ENCODE data around the gene CNP.
A peak's percentile ranks its signal among the peaks of the same experiment; 100 is the strongest.
"Not testable (repeated sequence)": the region's sequence is repeated elsewhere in the genome, so short reads cannot be mapped to it uniquely, and the experiment has no call there.

Gene CNP

GRCh38 chr17:41930009-41930832 is 36.4 kb upstream of the CNP start, which contains the start of gene ODAD4:
ODAD4 (plus strand) TSS chr17:41930617; CDS start chr17:41930724, 107 bp downstream.
- no peaks in the 10 kb centered on the region for H3K36me3 ChIP-seq (ENCODE audit: control insufficient read depth, low read depth, low read length)
- H3K27ac ChIP-seq (ENCODE audit: low read length), result peak within 1 kb of the TSS; percentile 60
- H3K9ac ChIP-seq (ENCODE audit: low read length), result peak within 1 kb of the TSS; percentile 76
- peak within 1 kb of the TSS; percentile 65 for H3K4me3 ChIP-seq (ENCODE audit: low read length)
- peaks cover 6% of the 10 kb centered on the region for H3K4me1 ChIP-seq (ENCODE audit: control insufficient read depth, low read depth, low read length)
- no peaks in the 10 kb centered on the region for H3K9me3 ChIP-seq (ENCODE audit: control insufficient read depth, low read depth, low read length)
- H3K27me3 ChIP-seq (ENCODE audit: control insufficient read depth, insufficient read depth, low read length), result no peaks in the 10 kb centered on the region

- Histone ChIP-seq H3K4me3 (ENCODE audit: low read length) (peak overlapping the region; percentile 65), H3K27ac (ENCODE audit: low read length) (peak overlapping the region; percentile 60)
- not testable (repeated sequence) for H3K36me3 ChIP-seq (ENCODE audit: control insufficient read depth, low read depth, low read length)
Measured at GRCh38 chr17:41930833-41931156, 35.8 kb upstream of the CNP start.

GRCh38 chr17:41931715-41932114 is 34.9 kb upstream of the CNP start:
- H3K36me3 ChIP-seq (ENCODE audit: control insufficient read depth, low read depth, low read length); H3K27ac ChIP-seq (ENCODE audit: low read length); H3K27me3 ChIP-seq (ENCODE audit: control insufficient read depth, insufficient read depth, low read length); H3K9me3 ChIP-seq (ENCODE audit: control insufficient read depth, low read depth, low read length); H3K4me1 ChIP-seq (ENCODE audit: control insufficient read depth, low read depth, low read length); H3K9ac ChIP-seq (ENCODE audit: low read length); H3K4me3 ChIP-seq (ENCODE audit: low read length): not testable (repeated sequence)

More at GRCh38 chr17:41930833-41931156, 35.8 kb upstream of the CNP start:
- peak overlapping the region; percentile 76 for H3K9ac ChIP-seq (ENCODE audit: low read length)
- not testable (repeated sequence) for H3K4me1 ChIP-seq (ENCODE audit: control insufficient read depth, low read depth, low read length); H3K9me3 ChIP-seq (ENCODE audit: control insufficient read depth, low read depth, low read length); H3K27me3 ChIP-seq (ENCODE audit: control insufficient read depth, insufficient read depth, low read length)

GRCh38 chr17:41932816-41933389 is 33.7 kb upstream of the CNP start:
- no peak overlapping the region for H3K9ac ChIP-seq (ENCODE audit: low read length)
- H3K4me3 ChIP-seq (ENCODE audit: low read length), result no peak overlapping the region
- no peaks in the 10 kb centered on the region for H3K9me3 ChIP-seq (ENCODE audit: control insufficient read depth, low read depth, low read length)
- no peak overlapping the region for H3K27ac ChIP-seq (ENCODE audit: low read length)
- H3K27me3 ChIP-seq (ENCODE audit: control insufficient read depth, insufficient read depth, low read length), result no peaks in the 10 kb centered on the region
- H3K4me1 ChIP-seq (ENCODE audit: control insufficient read depth, low read depth, low read length), result peaks cover 6% of the 10 kb centered on the region
- H3K36me3 ChIP-seq (ENCODE audit: control insufficient read depth, low read depth, low read length), result no peaks in the 10 kb centered on the region

- Histone ChIP-seq H3K4me3 (ENCODE audit: low read length) (no peak overlapping the region), H3K27ac (ENCODE audit: low read length) (no peak overlapping the region), H3K4me1 (ENCODE audit: control insufficient read depth, low read depth, low read length) (peaks cover 3% of the 10 kb centered on the region), H3K9ac (ENCODE audit: low read length) (no peak overlapping the region), H3K36me3 (ENCODE audit: control insufficient read depth, low read depth, low read length) (peaks cover 3% of the 10 kb centered on the region), H3K9me3 (ENCODE audit: control insufficient read depth, low read depth, low read length) (no peaks in the 10 kb centered on the region), H3K27me3 (ENCODE audit: control insufficient read depth, insufficient read depth, low read length) (no peaks in the 10 kb centered on the region)
Measured at GRCh38 chr17:41935641-41936040, 31.0 kb upstream of the CNP start.

- Histone ChIP-seq H3K27me3 (ENCODE audit: control insufficient read depth, insufficient read depth, low read length) (no peaks in the 10 kb centered on the region), H3K27ac (ENCODE audit: low read length) (no peak overlapping the region), H3K36me3 (ENCODE audit: control insufficient read depth, low read depth, low read length) (peaks cover 3% of the 10 kb centered on the region), H3K9me3 (ENCODE audit: control insufficient read depth, low read depth, low read length) (no peaks in the 10 kb centered on the region), H3K9ac (ENCODE audit: low read length) (no peak overlapping the region), H3K4me3 (ENCODE audit: low read length) (no peak overlapping the region), H3K4me1 (ENCODE audit: control insufficient read depth, low read depth, low read length) (no peaks in the 10 kb centered on the region)
Measured at GRCh38 chr17:41937970-41938954, 28.3 kb upstream of the CNP start.

- Histone ChIP-seq H3K9ac (ENCODE audit: low read length) (no peak overlapping the region), H3K27me3 (ENCODE audit: control insufficient read depth, insufficient read depth, low read length) (no peaks in the 10 kb centered on the region), H3K4me1 (ENCODE audit: control insufficient read depth, low read depth, low read length) (no peaks in the 10 kb centered on the region), H3K4me3 (ENCODE audit: low read length) (no peak overlapping the region), H3K36me3 (ENCODE audit: control insufficient read depth, low read depth, low read length) (peaks cover 3% of the 10 kb centered on the region), H3K9me3 (ENCODE audit: control insufficient read depth, low read depth, low read length) (no peaks in the 10 kb centered on the region), H3K27ac (ENCODE audit: low read length) (no peak overlapping the region)
Measured at GRCh38 chr17:41939044-41939692, 27.4 kb upstream of the CNP start.

- no peak overlapping the region for H3K4me3 ChIP-seq (ENCODE audit: low read length)
Measured at GRCh38 chr17:41939693-41940090, 26.9 kb upstream of the CNP start.

GRCh38 chr17:41941168-41941567 is 25.4 kb upstream of the CNP start:
- no peaks in the 10 kb centered on the region for H3K4me1 ChIP-seq (ENCODE audit: control insufficient read depth, low read depth, low read length)
- H3K4me3 ChIP-seq (ENCODE audit: low read length), result no peak overlapping the region
- H3K36me3 ChIP-seq (ENCODE audit: control insufficient read depth, low read depth, low read length), result peaks cover 3% of the 10 kb centered on the region
- H3K9ac ChIP-seq (ENCODE audit: low read length), result no peak overlapping the region
- H3K27me3 ChIP-seq (ENCODE audit: control insufficient read depth, insufficient read depth, low read length), result no peaks in the 10 kb centered on the region
- H3K27ac ChIP-seq (ENCODE audit: low read length), result no peak overlapping the region
- H3K9me3 ChIP-seq (ENCODE audit: control insufficient read depth, low read depth, low read length), result no peaks in the 10 kb centered on the region

More at GRCh38 chr17:41939693-41940090, 26.9 kb upstream of the CNP start:
- peaks cover 3% of the 10 kb centered on the region for H3K36me3 ChIP-seq (ENCODE audit: control insufficient read depth, low read depth, low read length)
- no peaks in the 10 kb centered on the region for H3K9me3 ChIP-seq (ENCODE audit: control insufficient read depth, low read depth, low read length)
- H3K4me1 ChIP-seq (ENCODE audit: control insufficient read depth, low read depth, low read length), result no peaks in the 10 kb centered on the region
- no peaks in the 10 kb centered on the region for H3K27me3 ChIP-seq (ENCODE audit: control insufficient read depth, insufficient read depth, low read length)
- no peak overlapping the region for H3K27ac ChIP-seq (ENCODE audit: low read length)
- no peak overlapping the region for H3K9ac ChIP-seq (ENCODE audit: low read length)

- Histone ChIP-seq H3K9me3 (ENCODE audit: control insufficient read depth, low read depth, low read length) (no peaks in the 10 kb centered on the region), H3K27me3 (ENCODE audit: control insufficient read depth, insufficient read depth, low read length) (no peaks in the 10 kb centered on the region), H3K4me3 (ENCODE audit: low read length) (no peak overlapping the region), H3K27ac (ENCODE audit: low read length) (no peak overlapping the region), H3K9ac (ENCODE audit: low read length) (no peak overlapping the region), H3K4me1 (ENCODE audit: control insufficient read depth, low read depth, low read length) (no peaks in the 10 kb centered on the region), H3K36me3 (ENCODE audit: control insufficient read depth, low read depth, low read length) (peaks cover 3% of the 10 kb centered on the region)
Measured at GRCh38 chr17:41942626-41943373, 23.8 kb upstream of the CNP start.

All from iPS-18a (cell line).